Common myeloid progenitor, CD34-positive (primary cell): Measurements from ENCODE around the gene DACH1.

ENCODE experiments used
- CTCF ChIA-PET: fragments of 350-600 bp; sonication (Branson Sonifier 250); formaldehyde crosslinking; loops from one replicate; lab custom pipeline; 2021; ENCODE audit warnings: antibody characterized with exemption; lab: Charles Lee
- POLR2A ChIA-PET: fragments of 350-600 bp; sonication (Branson Sonifier 250); formaldehyde crosslinking; loops from one replicate; lab custom pipeline; 2021; ENCODE audit warnings: antibody characterized with exemption; lab: Charles Lee
- DNase-seq, 3 donors: peaks; one replicate each; pipeline versions ENCODE4 v3.0.0 to v3.0.0-alpha.2; 2013
- H3K27ac ChIP-seq, 2 experiments: 1 replicate in 1 of 2; 2 replicates in 1 of 2; pipeline ENCODE4 v1.7.0; 2013; ENCODE audit warnings: inconsistent platforms in 2 of 2, low read length in 2 of 2, mild to moderate bottlenecking in 2 of 2, low read depth in 1 of 2, moderate library complexity in 1 of 2; ENCODE audit not compliant: severe bottlenecking in 2 of 2, insufficient read depth in 1 of 2, poor library complexity in 1 of 2
- H3K27me3 ChIP-seq, 5 experiments: replicated peaks in 2 of 5; 1 replicate in 3 of 5; 2 replicates in 2 of 5; pipeline versions ENCODE4 v1.6.1 to v1.7.0; 2013; ENCODE audit warnings: low read length in 4 of 5, mild to moderate bottlenecking in 2 of 5, moderate library complexity in 2 of 5, inconsistent platforms in 1 of 5; ENCODE audit not compliant: insufficient read depth in 5 of 5, control insufficient read depth in 4 of 5
- H3K36me3 ChIP-seq, 4 experiments: 1 replicate in 2 of 4; 2 replicates in 2 of 4; pipeline versions ENCODE4 v1.6.1 to v1.7.0; 2013; ENCODE audit warnings: low read length in 3 of 4, control low read depth in 1 of 4, mild to moderate bottlenecking in 1 of 4; ENCODE audit not compliant: control insufficient read depth in 4 of 4, insufficient read depth in 4 of 4
- H3K4me1 ChIP-seq, 4 experiments: 1 replicate in 3 of 4; 2 replicates in 1 of 4; pipeline versions ENCODE4 v1.6.1 to v1.7.1; 2013; ENCODE audit warnings: low read length in 3 of 4, mild to moderate bottlenecking in 3 of 4, control low read depth in 1 of 4, inconsistent platforms in 1 of 4, moderate library complexity in 1 of 4; ENCODE audit not compliant: control insufficient read depth in 4 of 4, insufficient read depth in 4 of 4; ENCODE audit errors: control extremely low read depth in 1 of 4
- H3K4me3 ChIP-seq, 7 experiments: 1 replicate in 4 of 7; 2 replicates in 3 of 7; pipeline versions ENCODE4 v1.5.1 to v1.7.0; 2013; ENCODE audit warnings: mild to moderate bottlenecking in 7 of 7, low read length in 6 of 7, moderate library complexity in 6 of 7, inconsistent platforms in 2 of 7, low read depth in 2 of 7, control low read depth in 1 of 7; ENCODE audit not compliant: insufficient read depth in 4 of 7, control insufficient read depth in 1 of 7; ENCODE audit errors: extremely low read depth in 1 of 7
- H3K9me3 ChIP-seq, 5 experiments: 1 replicate in 4 of 5; 2 replicates in 1 of 5; pipeline versions ENCODE4 v1.6.1 to v1.7.1; 2013; ENCODE audit warnings: low read length in 4 of 5, mild to moderate bottlenecking in 2 of 5, inconsistent platforms in 1 of 5, low read depth in 1 of 5, moderate library complexity in 1 of 5; ENCODE audit not compliant: control insufficient read depth in 4 of 5, insufficient read depth in 2 of 5; ENCODE audit errors: control extremely low read depth in 1 of 5
- WGBS: methylation state at CpG from one replicate; pipeline ENCODE4 v1.1.5; 2013; ENCODE audit not compliant: insufficient coverage; 5-methylcytosine and 5-hydroxymethylcytosine counted together

The DACH1 gene

DNA sequence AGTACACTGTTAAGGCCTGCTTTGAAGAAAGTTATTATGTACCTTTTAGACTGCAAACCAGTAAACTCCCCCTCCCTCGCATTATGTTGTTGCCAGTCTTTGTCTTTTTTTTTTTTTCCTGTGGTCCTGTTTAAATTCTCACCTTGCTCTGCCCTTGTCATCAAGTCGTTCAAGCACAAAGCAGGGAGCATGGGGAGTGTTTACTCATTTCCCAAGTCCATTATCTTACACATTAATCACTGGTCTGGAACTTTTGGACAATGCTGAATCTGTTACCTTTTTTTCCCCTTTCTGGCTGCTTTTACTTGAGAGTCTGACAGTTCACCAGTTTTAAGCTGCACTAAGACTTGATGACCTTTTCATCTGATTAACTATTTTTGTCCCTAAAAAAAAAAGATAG, 108.2 kb downstream of the DACH1 start:
- POLR2A ChIA-PET = no interaction called here
- H3K27me3 ChIP-seq = no peaks in the 10 kb centered on the region
- no peak overlapping the region for H3K4me3 ChIP-seq
- peaks cover 0 to 2% (median 0%) of the 10 kb centered on the region in 4 experiments for H3K36me3 ChIP-seq
- no peak for DNase-seq
- no peaks in the 10 kb centered on the region for H3K4me1 ChIP-seq
- WGBS = 40% methylated on average over 1 of the region's 2 CpGs
- no peak overlapping the region for H3K27ac ChIP-seq
- no peaks in the 10 kb centered on the region for H3K9me3 ChIP-seq
- CTCF ChIA-PET = no interaction called here

- DNase-seq = no peak
- 94% methylated on average over 3 of the region's 7 CpGs for WGBS
These were observed 112.5 kb downstream of the DACH1 start for GRCh38 chr13:71754407-71754974.

DNA sequence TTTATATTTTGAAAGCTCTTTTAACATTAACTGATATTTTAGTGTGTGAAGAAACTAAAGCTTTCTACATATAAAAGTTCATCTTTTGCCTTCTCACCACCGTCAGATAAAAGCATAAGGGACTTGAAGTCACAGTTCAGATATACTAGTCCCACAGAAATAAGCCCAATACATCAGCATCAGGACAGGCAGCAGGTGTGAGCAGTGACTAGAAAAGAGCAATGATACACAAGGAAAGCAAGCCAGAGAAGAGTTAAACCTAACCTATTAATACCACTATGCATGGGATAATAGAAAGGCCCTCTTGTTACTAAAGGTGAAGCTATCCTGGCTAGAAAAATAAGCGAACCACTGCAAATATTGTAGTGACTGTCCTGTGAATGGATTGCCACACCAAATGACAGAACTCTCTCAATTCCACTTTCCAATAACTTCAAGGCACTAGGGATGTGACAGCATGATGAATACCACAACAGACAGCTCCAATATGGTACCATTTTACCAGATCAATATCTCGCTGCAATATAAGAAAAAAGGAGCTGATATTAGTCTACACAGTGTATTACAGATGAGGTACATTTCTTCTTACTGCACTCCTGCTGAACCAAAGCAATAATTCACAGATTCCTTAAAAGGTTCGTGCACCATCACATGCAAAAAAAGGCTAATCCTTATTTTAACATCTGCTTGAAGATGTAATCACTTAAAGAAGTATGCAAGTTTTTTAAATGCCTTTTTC, 114.1 kb downstream of the DACH1 start:
- CTCF ChIA-PET = no interaction called here
- POLR2A ChIA-PET = no interaction called here

More at GRCh38 chr13:71754407-71754974, 112.5 kb downstream of the DACH1 start:
- Histone ChIP-seq H3K27ac (no peak overlapping the region), H3K4me1 (no peaks in the 10 kb centered on the region), H3K27me3 (no peaks in the 10 kb centered on the region), H3K4me3 (no peak overlapping the region), H3K36me3 (no peaks in the 10 kb centered on the region), H3K9me3 (no peaks in the 10 kb centered on the region)
- POLR2A ChIA-PET = no interaction called here
- CTCF ChIA-PET = no interaction called here

DNA sequence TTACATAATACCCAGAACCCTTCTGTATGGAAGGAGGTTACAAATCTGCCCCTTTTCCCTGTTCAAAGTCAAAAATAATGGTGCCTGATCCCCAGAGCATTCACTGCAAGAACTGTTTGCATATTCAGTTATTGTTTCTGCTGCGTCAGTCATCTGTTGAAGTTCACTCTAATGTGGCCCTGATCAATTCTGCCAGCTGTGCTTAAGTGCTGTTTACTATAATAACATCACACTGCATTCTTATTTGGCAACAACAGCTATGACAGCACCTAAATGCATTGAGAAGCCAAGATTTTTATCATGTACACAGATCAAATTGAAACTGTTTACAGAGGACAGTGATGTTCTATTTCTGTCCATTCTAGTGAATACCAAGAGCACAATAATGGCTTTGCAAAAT, 115.9 kb downstream of the DACH1 start:
- CTCF ChIA-PET = no interaction called here
- DNase-seq = no peak
- WGBS = 100% methylated on average over 1 of the region's 1 CpG

More for the DNA sequence above, 114.1 kb downstream of the DACH1 start:
- WGBS = 100% methylated on average over 2 of the region's 4 CpGs
- Histone ChIP-seq H3K4me3 (no peak overlapping the region), H3K36me3 (no peaks in the 10 kb centered on the region), H3K27me3 (no peaks in the 10 kb centered on the region), H3K27ac (no peak overlapping the region), H3K9me3 (no peaks in the 10 kb centered on the region), H3K4me1 (no peaks in the 10 kb centered on the region)
- no peak for DNase-seq

GRCh38 chr13:71730267-71730666, 136.7 kb downstream of the DACH1 start:
- POLR2A ChIA-PET = interaction anchor here (0.6 kb wide), 1 partner anchor 135 kb away, joined by 6 read pairs; no protein-coding TSS in a partner anchor
- no CpG with 5 or more reads among the region's 1 CpG for WGBS
- DNase-seq = no peak

More for the DNA sequence above, 115.9 kb downstream of the DACH1 start:
- Histone ChIP-seq H3K4me3 (no peak overlapping the region), H3K4me1 (no peaks in the 10 kb centered on the region), H3K27me3 (no peaks in the 10 kb centered on the region), H3K27ac (no peak overlapping the region), H3K36me3 (no peaks in the 10 kb centered on the region), H3K9me3 (no peaks in the 10 kb centered on the region)
- POLR2A ChIA-PET = no interaction called here

DNA sequence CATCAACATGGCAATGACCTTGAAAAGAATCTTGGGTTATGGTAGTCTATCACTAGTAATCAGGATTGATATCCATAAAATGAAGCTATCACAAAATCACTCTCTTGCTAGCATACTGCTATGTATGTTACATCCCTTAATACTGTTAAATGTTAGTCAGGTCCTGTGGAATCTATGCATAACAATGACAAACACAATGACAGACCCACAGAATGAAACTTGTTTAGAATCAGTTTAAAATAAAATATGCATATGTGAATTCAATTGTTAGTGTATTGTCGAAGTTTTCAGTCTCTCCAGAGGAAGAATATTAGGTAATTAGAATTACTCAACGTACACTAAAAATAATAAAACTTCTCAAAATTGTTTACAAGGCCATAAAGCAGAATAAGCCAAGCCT, 137.6 kb downstream of the DACH1 start:
- CTCF ChIA-PET = no interaction called here
- no peaks in the 10 kb centered on the region for H3K36me3 ChIP-seq
- no CpG with 5 or more reads among the region's 2 CpGs for WGBS
- no peaks in the 10 kb centered on the region for H3K4me1 ChIP-seq
- H3K27ac ChIP-seq = no peak overlapping the region
- no peaks in the 10 kb centered on the region for H3K27me3 ChIP-seq
- no peak for DNase-seq
- H3K4me3 ChIP-seq = no peak overlapping the region
- POLR2A ChIA-PET = no interaction called here
- no peaks in the 10 kb centered on the region for H3K9me3 ChIP-seq

More at GRCh38 chr13:71730267-71730666, 136.7 kb downstream of the DACH1 start:
- CTCF ChIA-PET = no interaction called here
- Histone ChIP-seq H3K9me3 (no peaks in the 10 kb centered on the region), H3K27me3 (no peaks in the 10 kb centered on the region), H3K4me3 (no peak overlapping the region), H3K4me1 (no peaks in the 10 kb centered on the region), H3K27ac (no peak overlapping the region), H3K36me3 (no peaks in the 10 kb centered on the region)

- no peak for DNase-seq
- Histone ChIP-seq H3K4me3 (no peak overlapping the region), H3K4me1 (no peaks in the 10 kb centered on the region), H3K9me3 (no peaks in the 10 kb centered on the region), H3K36me3 (no peaks in the 10 kb centered on the region), H3K27ac (no peak overlapping the region), H3K27me3 (no peaks in the 10 kb centered on the region)
- ChIA-PET CTCF (no interaction called here), POLR2A (no interaction called here)
- WGBS = no CpG with 5 or more reads among the region's 1 CpG
These were observed 139.3 kb downstream of the DACH1 start for GRCh38 chr13:71727662-71728061.
